ENCODE measurements around the gene GEMIN2.

DNA sequence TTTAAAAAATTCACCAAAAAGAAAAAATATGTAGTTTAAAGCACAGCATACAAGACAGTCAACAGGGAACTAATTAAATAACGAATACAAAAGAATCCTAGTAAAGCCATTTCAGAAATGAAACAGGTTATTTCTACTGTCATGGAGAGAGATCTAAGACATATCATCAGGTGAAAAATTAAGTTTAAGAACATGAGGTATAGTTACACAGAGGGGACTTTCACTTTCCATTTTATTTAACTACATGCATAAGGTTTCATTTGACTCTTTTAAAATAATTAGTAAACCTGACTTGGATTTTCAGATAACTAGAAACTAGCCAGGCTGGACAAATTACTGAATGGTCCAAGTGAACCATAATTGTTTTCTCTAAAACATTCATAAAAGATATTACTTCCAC, 22.4 kb upstream of the GEMIN2 start:
- TF ChIP-seq, protein P1, sequence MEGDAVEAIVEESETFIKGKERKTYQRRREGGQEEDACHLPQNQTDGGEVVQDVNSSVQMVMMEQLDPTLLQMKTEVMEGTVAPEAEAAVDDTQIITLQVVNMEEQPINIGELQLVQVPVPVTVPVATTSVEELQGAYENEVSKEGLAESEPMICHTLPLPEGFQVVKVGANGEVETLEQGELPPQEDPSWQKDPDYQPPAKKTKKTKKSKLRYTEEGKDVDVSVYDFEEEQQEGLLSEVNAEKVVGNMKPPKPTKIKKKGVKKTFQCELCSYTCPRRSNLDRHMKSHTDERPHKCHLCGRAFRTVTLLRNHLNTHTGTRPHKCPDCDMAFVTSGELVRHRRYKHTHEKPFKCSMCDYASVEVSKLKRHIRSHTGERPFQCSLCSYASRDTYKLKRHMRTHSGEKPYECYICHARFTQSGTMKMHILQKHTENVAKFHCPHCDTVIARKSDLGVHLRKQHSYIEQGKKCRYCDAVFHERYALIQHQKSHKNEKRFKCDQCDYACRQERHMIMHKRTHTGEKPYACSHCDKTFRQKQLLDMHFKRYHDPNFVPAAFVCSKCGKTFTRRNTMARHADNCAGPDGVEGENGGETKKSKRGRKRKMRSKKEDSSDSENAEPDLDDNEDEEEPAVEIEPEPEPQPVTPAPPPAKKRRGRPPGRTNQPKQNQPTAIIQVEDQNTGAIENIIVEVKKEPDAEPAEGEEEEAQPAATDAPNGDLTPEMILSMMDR (IDR thresholded peaks at IDR 0.05; ENCODE audit: borderline replicate concordance, extremely low read depth, low read length, poor library complexity, severe bottlenecking) = no peak
- no peak for TF ChIP-seq EZH2 (IDR thresholded peaks at IDR 0.05; ENCODE audit: borderline replicate concordance, low read depth, low read length, severe bottlenecking)

Measured in DND-41 (cell line).